ENCODE results near the gene CDKN2C.
"Not testable (repeated sequence)": the region's sequence is repeated elsewhere in the genome, so short reads cannot be mapped to it uniquely, and the experiment has no call there.

Gene CDKN2C

GRCh38 chr1:50999375-50999774, 29.3 kb downstream of the CDKN2C start:
- H3K4me3 Mint-ChIP-seq; intact Hi-C loops (cut with micrococcal nuclease); H3K27me3 Mint-ChIP-seq; H3K9me3 Mint-ChIP-seq; H3K27ac Mint-ChIP-seq; H3K36me3 Mint-ChIP-seq (ENCODE audit: low read depth); H3K4me1 Mint-ChIP-seq (ENCODE audit: low read depth): not testable (repeated sequence)

- Mint-ChIP-seq H3K27ac (no peak overlapping the region), H3K4me3 (no peak overlapping the region), H3K9me3 (no peaks in the 10 kb centered on the region), H3K4me1 (ENCODE audit: low read depth) (peaks cover 8% of the 10 kb centered on the region), H3K27me3 (peaks cover 13% of the 10 kb centered on the region), H3K36me3 (ENCODE audit: low read depth) (no peaks in the 10 kb centered on the region)
- intact Hi-C loops (cut with micrococcal nuclease), result no loop called here
These were observed 30.1 kb downstream of the CDKN2C start for GRCh38 chr1:51000160-51000559.

GRCh38 chr1:51000651-51001050, 30.6 kb downstream of the CDKN2C start:
- H3K27me3 Mint-ChIP-seq, result peaks cover 13% of the 10 kb centered on the region
- no peaks in the 10 kb centered on the region for H3K9me3 Mint-ChIP-seq
- H3K4me3 Mint-ChIP-seq, result no peak overlapping the region
- H3K4me1 Mint-ChIP-seq (ENCODE audit: low read depth), result peaks cover 8% of the 10 kb centered on the region
- no peaks in the 10 kb centered on the region for H3K36me3 Mint-ChIP-seq (ENCODE audit: low read depth)
- intact Hi-C loops (cut with micrococcal nuclease), result no loop called here
- no peak overlapping the region for H3K27ac Mint-ChIP-seq

GRCh38 chr1:51002516-51002915, 32.5 kb downstream of the CDKN2C start:
- Mint-ChIP-seq H3K4me3 (no peak overlapping the region), H3K27me3 (peaks cover 16% of the 10 kb centered on the region), H3K4me1 (ENCODE audit: low read depth) (peaks cover 8% of the 10 kb centered on the region), H3K36me3 (ENCODE audit: low read depth) (no peaks in the 10 kb centered on the region), H3K27ac (no peak overlapping the region), H3K9me3 (peaks cover 2% of the 10 kb centered on the region)
- intact Hi-C loops (cut with micrococcal nuclease), result no loop called here

GRCh38 chr1:51005549-51005948, 35.5 kb downstream of the CDKN2C start:
- H3K4me1 Mint-ChIP-seq (ENCODE audit: low read depth); intact Hi-C loops (cut with micrococcal nuclease); H3K36me3 Mint-ChIP-seq (ENCODE audit: low read depth); H3K4me3 Mint-ChIP-seq; H3K27ac Mint-ChIP-seq: not testable (repeated sequence)
- peaks cover 14% of the 10 kb centered on the region for H3K9me3 Mint-ChIP-seq
- peaks cover 25% of the 10 kb centered on the region for H3K27me3 Mint-ChIP-seq

GRCh38 chr1:51009381-51009780, 39.3 kb downstream of the CDKN2C start:
- intact Hi-C loops (cut with micrococcal nuclease), result no loop called here
- Mint-ChIP-seq H3K9me3 (peaks cover 15% of the 10 kb centered on the region), H3K27me3 (peaks cover 23% of the 10 kb centered on the region), H3K4me1 (ENCODE audit: low read depth) (no peaks in the 10 kb centered on the region), H3K4me3 (no peak overlapping the region), H3K27ac (no peak overlapping the region), H3K36me3 (ENCODE audit: low read depth) (no peaks in the 10 kb centered on the region)

- Mint-ChIP-seq H3K4me3 (no peak overlapping the region), H3K9me3 (peaks cover 8% of the 10 kb centered on the region), H3K4me1 (ENCODE audit: low read depth) (no peaks in the 10 kb centered on the region), H3K27ac (no peak overlapping the region), H3K27me3 (peaks cover 2% of the 10 kb centered on the region), H3K36me3 (ENCODE audit: low read depth) (no peaks in the 10 kb centered on the region)
- intact Hi-C loops (cut with micrococcal nuclease), result no loop called here
These were observed 44.8 kb downstream of the CDKN2C start for GRCh38 chr1:51014878-51015277.

- no peak overlapping the region for H3K27ac Mint-ChIP-seq
- H3K36me3 Mint-ChIP-seq (ENCODE audit: low read depth), result no peaks in the 10 kb centered on the region
- H3K4me3 Mint-ChIP-seq, result no peak overlapping the region
- peaks cover 3% of the 10 kb centered on the region for H3K9me3 Mint-ChIP-seq
- intact Hi-C loops (cut with micrococcal nuclease), result no loop called here
- peaks cover 2% of the 10 kb centered on the region for H3K27me3 Mint-ChIP-seq
- H3K4me1 Mint-ChIP-seq (ENCODE audit: low read depth), result no peaks in the 10 kb centered on the region
These were observed 49.8 kb downstream of the CDKN2C start for GRCh38 chr1:51019811-51020210.
